Prostate gland (tissue), 2 donors: ENCODE measurements around the gene GPR25.

Experiments used
- CTCF ChIP-seq, 4 experiments: fragments of 200-600 bp in 2 of 4; fragments of 450-650 bp in 2 of 4; sonication (generic) in 2 of 4; IDR thresholded peaks; 1 replicate in 3 of 4; 2 replicates in 1 of 4; pipeline ENCODE4 v1.5.1; 2016 to 2019; ENCODE audit warnings: antibody characterized with exemption in 4 of 4, mild to moderate bottlenecking in 2 of 4, moderate library complexity in 2 of 4
- POLR2A ChIP-seq: fragments of 450-650 bp; IDR thresholded peaks from one replicate; pipeline ENCODE4 v1.6.1; 2016; ENCODE audit warnings: antibody characterized with exemption, mild to moderate bottlenecking
- POLR2AphosphoS5 ChIP-seq: sonication (generic); formaldehyde crosslinking; IDR thresholded peaks from one replicate; pipeline ENCODE4 v1.6.1; 2017; ENCODE audit warnings: antibody characterized with exemption

GRCh38 chr1:200903793-200904192 lies 31.0 kb downstream of the GPR25 start:
- TF ChIP-seq CTCF (IDR thresholded peaks at IDR 0.05), result no peak
- TF ChIP-seq POLR2AphosphoS5, result no peak
- no peak for TF ChIP-seq POLR2A
